GM23338 (cell line): Measurements from ENCODE around the gene EIF4E2. TPM values are rescaled to one million over a fixed set of nuclear protein-coding genes. Genes with fewer than 3 reads are reported as not detected.

ENCODE experiments used
- ATAC-seq: fragments of 200-7000 bp; cut with Tn5 transposase; 3 replicates; pipeline ENCODE4 v1.9.1; 2020
- DNase-seq: peaks from one replicate; pipeline ENCODE4 v3.0.0-alpha.2; 2015; ENCODE audit warnings: low spot score
- H2AFZ ChIP-seq: fragments of 200-600 bp; sonication (generic); 2 replicates; pipeline ENCODE4 v1.8.0; 2016; ENCODE audit warnings: antibody characterized with exemption, mild to moderate bottlenecking, moderate library complexity
- H3F3A ChIP-seq: fragments of 200-600 bp; sonication (generic); replicated peaks from 2 replicates; pipeline ENCODE4 v1.8.0; 2017; ENCODE audit warnings: antibody characterized with exemption, mixed run types, low read depth
- H3K27ac ChIP-seq: fragments of 200-600 bp; sonication (generic); 2 replicates; pipeline ENCODE4 v1.6.1; 2016; ENCODE audit warnings: low read depth
- H3K27me3 ChIP-seq: fragments of 200-600 bp; sonication (generic); 2 replicates; pipeline ENCODE4 v1.8.0; 2016; ENCODE audit warnings: mild to moderate bottlenecking, mixed run types, moderate library complexity; ENCODE audit not compliant: insufficient read depth
- H3K36me3 ChIP-seq: fragments of 200-600 bp; sonication (generic); 2 replicates; pipeline ENCODE4 v1.8.0; 2016; ENCODE audit warnings: mild to moderate bottlenecking; ENCODE audit not compliant: insufficient read depth
- H3K4me1 ChIP-seq: fragments of 200-600 bp; sonication (generic); 2 replicates; pipeline ENCODE4 v1.8.0; 2016; ENCODE audit warnings: mild to moderate bottlenecking, moderate library complexity; ENCODE audit not compliant: insufficient read depth
- H3K4me2 ChIP-seq: fragments of 200-600 bp; sonication (generic); 2 replicates; pipeline ENCODE4 v1.7.1; 2017; ENCODE audit warnings: mixed run types
- H3K4me3 ChIP-seq: fragments of 200-600 bp; sonication (generic); 2 replicates; pipeline ENCODE4 v1.6.1; 2016; ENCODE audit warnings: mixed run types
- H3K79me2 ChIP-seq: fragments of 200-600 bp; sonication (generic); replicated peaks from 2 replicates; pipeline ENCODE4 v1.8.0; 2017; ENCODE audit warnings: mild to moderate bottlenecking; ENCODE audit not compliant: insufficient read depth
- H3K9me2 ChIP-seq: fragments of 200-600 bp; sonication (generic); 2 replicates; pipeline ENCODE4 v1.8.0; 2017; ENCODE audit not compliant: insufficient read depth
- H4K20me1 ChIP-seq: fragments of 200-600 bp; sonication (generic); replicated peaks from 2 replicates; pipeline ENCODE4 v1.8.0; 2017; ENCODE audit warnings: mild to moderate bottlenecking; ENCODE audit not compliant: insufficient read depth
- H3K27ac Mint-ChIP-seq: 2 replicates; pipeline ENCODE4 v1.8.0; 2020; ENCODE audit warnings: inconsistent platforms, mild to moderate bottlenecking, moderate library complexity, mixed read lengths
- H3K27me3 Mint-ChIP-seq: 3 replicates; pipeline ENCODE4 v1.8.0; 2022; ENCODE audit warnings: low read depth, mild to moderate bottlenecking, moderate library complexity, mixed read lengths, inconsistent platforms; ENCODE audit not compliant: insufficient read depth, poor library complexity
- H3K36me3 Mint-ChIP-seq: 3 replicates; pipeline ENCODE4 v1.8.0; 2021; ENCODE audit warnings: low read depth, mild to moderate bottlenecking, inconsistent platforms, moderate library complexity, mixed read lengths
- H3K4me1 Mint-ChIP-seq: 3 replicates; pipeline ENCODE4 v1.8.0; 2020; ENCODE audit warnings: mild to moderate bottlenecking, inconsistent platforms, mixed read lengths
- H3K4me3 Mint-ChIP-seq: 3 replicates; pipeline ENCODE4 v1.8.0; 2021; ENCODE audit warnings: moderate library complexity, mild to moderate bottlenecking, inconsistent platforms, mixed read lengths
- H3K9me3 Mint-ChIP-seq: 3 replicates; pipeline ENCODE4 v1.8.0; 2020; ENCODE audit warnings: moderate library complexity, mild to moderate bottlenecking, inconsistent platforms, mixed read lengths
- CREB1 ChIP-seq: fragments of 250-450 bp; sonication (Bioruptor Pico); IDR thresholded peaks from 2 replicates; pipeline ENCODE4 v1.5.0; 2020; ENCODE audit warnings: low read depth, mild to moderate bottlenecking, moderate library complexity
- EZH2 ChIP-seq: fragments of 200-600 bp; sonication (generic); IDR thresholded peaks from one replicate; pipeline ENCODE4 v1.8.0; 2017; ENCODE audit warnings: antibody characterized with exemption, mild to moderate bottlenecking, low read depth; ENCODE audit not compliant: unreplicated experiment
- NANOG ChIP-seq: IDR thresholded peaks from 2 replicates; pipeline ENCODE4 v1.6.1; 2016; ENCODE audit warnings: antibody characterized with exemption, borderline replicate concordance
- POLR2AphosphoS5 ChIP-seq: IDR thresholded peaks from 2 replicates; pipeline ENCODE4 v1.6.1; 2016; ENCODE audit warnings: antibody characterized with exemption, low read depth
- STAT1 ChIP-seq: IDR thresholded peaks from one replicate; pipeline ENCODE4 v1.6.1; 2016; ENCODE audit warnings: antibody characterized with exemption; ENCODE audit not compliant: unreplicated experiment
- ZNF331 ChIP-seq: fragments of 250-450 bp; sonication (Bioruptor Pico); IDR thresholded peaks from 2 replicates; pipeline ENCODE4 v1.5.0; 2020; ENCODE audit warnings: low read depth, mild to moderate bottlenecking, moderate library complexity
- polyA plus RNA-seq: library from polyadenylated mRNA; unstranded; fragments of >200 nt; fragmentation: Nextera tagmentation; extraction: Ambion mirVana; gene quantifications from 2 replicates; pipeline ENCODE4 v1.2.1, GENCODE V29; 2016
- total RNA-seq: library from RNA; depleted of rRNA; stranded (reverse); fragments of >200 nt; shearing (Covaris generic); gene quantifications from 2 replicates; pipeline ENCODE4 v1.2.3, GENCODE V29; 2014
- TF ChIP-seq, protein P1 (sequence below), 2 experiments: fragments of 200-600 bp in 1 of 2; sonication (generic) in 1 of 2; conservative IDR thresholded peaks; 2 replicates each; pipeline versions ENCODE4 v1.5.1 to v1.6.1; 2016 to 2017; ENCODE audit warnings: antibody characterized with exemption in 2 of 2, low read depth in 2 of 2, mild to moderate bottlenecking in 2 of 2, moderate library complexity in 1 of 2
- TF ChIP-seq, protein P2 (sequence below): IDR thresholded peaks from 2 replicates; pipeline ENCODE4 v1.6.1; 2016; ENCODE audit warnings: antibody characterized with exemption

Gene EIF4E2
- total and polyA plus RNA-seq, 2 experiments from 2014 or later, result 68.1 to 152 TPM

DNA sequence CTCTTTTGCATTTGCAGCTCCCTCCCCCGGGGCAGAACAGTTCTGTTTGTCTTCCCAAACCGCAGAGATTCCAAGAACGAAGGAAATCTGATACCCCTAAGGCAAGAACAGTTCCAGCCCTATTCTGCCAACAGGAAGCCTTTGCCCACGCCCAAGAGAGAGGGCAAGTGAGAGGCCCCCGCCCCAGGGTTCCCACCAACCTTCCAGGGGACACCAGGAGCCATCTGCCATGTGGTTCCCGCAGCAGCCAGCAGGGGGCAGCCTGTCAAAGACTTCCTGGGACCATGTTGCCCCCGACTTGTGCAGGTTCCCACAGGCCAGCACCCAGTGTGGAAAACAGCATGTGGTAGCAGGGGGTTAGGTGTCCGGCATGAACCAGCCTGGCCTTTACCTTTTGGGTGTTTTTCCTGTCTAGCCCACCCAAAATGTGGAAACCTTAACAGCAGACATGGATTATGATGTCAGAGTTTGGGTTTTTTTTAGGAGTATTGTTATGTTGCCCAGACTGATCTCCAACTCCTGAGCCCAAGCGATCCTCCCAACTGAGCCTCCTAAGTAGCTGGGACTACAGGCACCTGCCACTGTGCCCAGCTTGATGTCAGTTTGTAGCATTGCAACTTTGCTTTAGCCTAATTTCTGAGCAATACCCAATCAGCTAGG lies 61.2 kb downstream of the EIF4E2 start:
- Histone ChIP-seq H2AFZ (no peak overlapping the region), H3K4me2 (no peak overlapping the region), H3K4me1 (no peaks in the 10 kb centered on the region), H3K27me3 (no peaks in the 10 kb centered on the region), H4K20me1 (no peaks in the 10 kb centered on the region; the same call in 1 of the 2 replicates), H3K9me2 (no peaks in the 10 kb centered on the region), H3K36me3 (no peaks in the 10 kb centered on the region), H3F3A (0 out of 2 replicates have a peak, but pooled peaks cover 5% of the 10 kb centered on the region), H3K27ac (no peak overlapping the region), H3K4me3 (no peak overlapping the region), H3K79me2 (no peaks in the 10 kb centered on the region)
- Mint-ChIP-seq H3K27ac (no peak overlapping the region), H3K4me3 (no peak overlapping the region), H3K4me1 (no peaks in the 10 kb centered on the region), H3K27me3 (peaks cover 7% of the 10 kb centered on the region), H3K36me3 (no peaks in the 10 kb centered on the region), H3K9me3 (no peaks in the 10 kb centered on the region; the same call in 2 of the 3 replicates)
- ATAC-seq (peak; percentile 87), DNase-seq (peak; percentile 80)
- TF ChIP-seq, protein P1, sequence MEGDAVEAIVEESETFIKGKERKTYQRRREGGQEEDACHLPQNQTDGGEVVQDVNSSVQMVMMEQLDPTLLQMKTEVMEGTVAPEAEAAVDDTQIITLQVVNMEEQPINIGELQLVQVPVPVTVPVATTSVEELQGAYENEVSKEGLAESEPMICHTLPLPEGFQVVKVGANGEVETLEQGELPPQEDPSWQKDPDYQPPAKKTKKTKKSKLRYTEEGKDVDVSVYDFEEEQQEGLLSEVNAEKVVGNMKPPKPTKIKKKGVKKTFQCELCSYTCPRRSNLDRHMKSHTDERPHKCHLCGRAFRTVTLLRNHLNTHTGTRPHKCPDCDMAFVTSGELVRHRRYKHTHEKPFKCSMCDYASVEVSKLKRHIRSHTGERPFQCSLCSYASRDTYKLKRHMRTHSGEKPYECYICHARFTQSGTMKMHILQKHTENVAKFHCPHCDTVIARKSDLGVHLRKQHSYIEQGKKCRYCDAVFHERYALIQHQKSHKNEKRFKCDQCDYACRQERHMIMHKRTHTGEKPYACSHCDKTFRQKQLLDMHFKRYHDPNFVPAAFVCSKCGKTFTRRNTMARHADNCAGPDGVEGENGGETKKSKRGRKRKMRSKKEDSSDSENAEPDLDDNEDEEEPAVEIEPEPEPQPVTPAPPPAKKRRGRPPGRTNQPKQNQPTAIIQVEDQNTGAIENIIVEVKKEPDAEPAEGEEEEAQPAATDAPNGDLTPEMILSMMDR (conservative IDR thresholded peaks at IDR 0.05; ENCODE audit: low read depth in 2 of 2), result peak; percentile 90 to 94
- TF ChIP-seq POLR2AphosphoS5, result no peak

DNA sequence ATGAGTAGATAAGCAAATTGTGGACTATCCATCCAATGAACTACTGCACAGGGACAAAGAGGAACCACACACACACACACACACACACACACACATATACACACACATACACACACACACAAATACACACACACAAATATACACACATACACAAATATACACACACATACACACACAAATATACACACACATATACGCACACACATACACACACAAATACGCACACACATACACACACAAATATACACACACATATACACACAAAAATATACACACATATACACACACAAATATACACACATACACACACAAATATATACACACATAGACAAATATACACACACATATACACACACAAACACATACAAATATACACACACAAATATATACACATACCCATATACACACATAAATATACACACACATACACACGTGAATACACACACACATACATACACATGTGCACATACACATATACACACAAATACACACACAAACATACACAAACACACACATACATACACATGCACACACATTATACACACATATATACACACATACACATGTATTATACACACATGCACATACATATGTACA lies 63.1 kb downstream of the EIF4E2 start:
- peaks cover 6% of the 10 kb centered on the region for H3K27me3 Mint-ChIP-seq
- Histone ChIP-seq H3K79me2 (no peaks in the 10 kb centered on the region), H3K4me1 (no peaks in the 10 kb centered on the region), H3K27me3 (no peaks in the 10 kb centered on the region), H2AFZ (no peak overlapping the region), H3K27ac (no peak overlapping the region), H3K4me3 (no peak overlapping the region), H3K9me2 (no peaks in the 10 kb centered on the region), H3F3A (0 out of 2 replicates have a peak, but pooled peaks cover 5% of the 10 kb centered on the region), H3K36me3 (no peaks in the 10 kb centered on the region), H4K20me1 (no peaks in the 10 kb centered on the region; the same call in 1 of the 2 replicates), H3K4me2 (no peak overlapping the region)
- H3K27ac Mint-ChIP-seq, result no peak overlapping the region
- DNase-seq, result no peak
- no peaks in the 10 kb centered on the region for H3K4me1 Mint-ChIP-seq
- no peak for ATAC-seq
- no peaks in the 10 kb centered on the region; the same call in 2 of the 3 replicates for H3K9me3 Mint-ChIP-seq
- no peaks in the 10 kb centered on the region for H3K36me3 Mint-ChIP-seq
- no peak overlapping the region for H3K4me3 Mint-ChIP-seq
- TF ChIP-seq, protein P1 (conservative IDR thresholded peaks at IDR 0.05; ENCODE audit: low read depth in 2 of 2), result no peak

DNA sequence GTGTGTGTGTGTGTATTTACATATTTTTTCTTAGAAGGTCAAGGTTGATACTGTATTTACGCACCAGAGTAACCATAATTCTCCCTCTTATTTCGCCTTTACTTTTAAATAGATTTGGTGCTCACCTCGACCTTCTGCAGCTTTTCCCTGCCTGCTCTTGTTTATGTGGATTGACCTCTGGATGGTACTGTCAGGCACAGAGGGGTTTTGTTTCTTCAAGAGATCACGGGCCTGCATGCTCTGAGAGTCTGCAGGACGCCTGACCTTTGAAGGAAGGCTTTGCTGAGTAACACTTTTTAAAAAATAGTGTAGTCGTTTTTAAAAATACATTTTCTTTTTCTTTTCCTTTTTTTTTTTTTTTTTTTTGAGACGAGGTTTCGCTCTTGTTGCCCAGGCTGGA lies 64.8 kb downstream of the EIF4E2 start:
- no peak overlapping the region for H3K4me3 Mint-ChIP-seq
- H3K27ac Mint-ChIP-seq, result no peak overlapping the region
- no peaks in the 10 kb centered on the region for H3K9me2 ChIP-seq
- TF ChIP-seq EZH2 (no peak), STAT1 (no peak), NANOG (no peak), ZNF331 (CRISPR knock-in tag) (no peak), CREB1 (no peak)
- TF ChIP-seq, protein P2, sequence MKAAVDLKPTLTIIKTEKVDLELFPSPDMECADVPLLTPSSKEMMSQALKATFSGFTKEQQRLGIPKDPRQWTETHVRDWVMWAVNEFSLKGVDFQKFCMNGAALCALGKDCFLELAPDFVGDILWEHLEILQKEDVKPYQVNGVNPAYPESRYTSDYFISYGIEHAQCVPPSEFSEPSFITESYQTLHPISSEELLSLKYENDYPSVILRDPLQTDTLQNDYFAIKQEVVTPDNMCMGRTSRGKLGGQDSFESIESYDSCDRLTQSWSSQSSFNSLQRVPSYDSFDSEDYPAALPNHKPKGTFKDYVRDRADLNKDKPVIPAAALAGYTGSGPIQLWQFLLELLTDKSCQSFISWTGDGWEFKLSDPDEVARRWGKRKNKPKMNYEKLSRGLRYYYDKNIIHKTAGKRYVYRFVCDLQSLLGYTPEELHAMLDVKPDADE, result no peak
- TF ChIP-seq, protein P1 (conservative IDR thresholded peaks at IDR 0.05; ENCODE audit: low read depth in 2 of 2), result no peak

More for the DNA sequence above, 64.8 kb downstream of the EIF4E2 start:
- H3K27ac ChIP-seq, result no peak overlapping the region
- peaks cover 6% of the 10 kb centered on the region for H3K27me3 Mint-ChIP-seq
- H3K79me2 ChIP-seq, result no peaks in the 10 kb centered on the region
- DNase-seq (no peak), ATAC-seq (no peak)
- no peaks in the 10 kb centered on the region for H3K4me1 ChIP-seq
- H3K36me3 Mint-ChIP-seq, result no peaks in the 10 kb centered on the region
- no peak overlapping the region for H2AFZ ChIP-seq
- 0 out of 2 replicates have a peak, but pooled peaks cover 5% of the 10 kb centered on the region for H3F3A ChIP-seq
- H3K27me3 ChIP-seq, result no peaks in the 10 kb centered on the region
- no peaks in the 10 kb centered on the region; the same call in 1 of the 2 replicates for H4K20me1 ChIP-seq
- H3K4me2 ChIP-seq, result no peak overlapping the region
- no peaks in the 10 kb centered on the region for H3K4me1 Mint-ChIP-seq
- H3K36me3 ChIP-seq, result no peaks in the 10 kb centered on the region
- no peak overlapping the region for H3K4me3 ChIP-seq
- no peaks in the 10 kb centered on the region; the same call in 2 of the 3 replicates for H3K9me3 Mint-ChIP-seq
